ENCODE data around the gene RAB28. TPM values are rescaled to one million over a fixed set of nuclear protein-coding genes. Genes with fewer than 3 reads are reported as not detected.

The RAB28 gene
- polyA plus RNA-seq, 1 experiment, result 9.6 TPM

- H3K36me3 ChIP-seq (ENCODE audit: control insufficient read depth, insufficient read depth, low read length), result no peaks in the 10 kb centered on the region
- TF ChIP-seq, protein P1, sequence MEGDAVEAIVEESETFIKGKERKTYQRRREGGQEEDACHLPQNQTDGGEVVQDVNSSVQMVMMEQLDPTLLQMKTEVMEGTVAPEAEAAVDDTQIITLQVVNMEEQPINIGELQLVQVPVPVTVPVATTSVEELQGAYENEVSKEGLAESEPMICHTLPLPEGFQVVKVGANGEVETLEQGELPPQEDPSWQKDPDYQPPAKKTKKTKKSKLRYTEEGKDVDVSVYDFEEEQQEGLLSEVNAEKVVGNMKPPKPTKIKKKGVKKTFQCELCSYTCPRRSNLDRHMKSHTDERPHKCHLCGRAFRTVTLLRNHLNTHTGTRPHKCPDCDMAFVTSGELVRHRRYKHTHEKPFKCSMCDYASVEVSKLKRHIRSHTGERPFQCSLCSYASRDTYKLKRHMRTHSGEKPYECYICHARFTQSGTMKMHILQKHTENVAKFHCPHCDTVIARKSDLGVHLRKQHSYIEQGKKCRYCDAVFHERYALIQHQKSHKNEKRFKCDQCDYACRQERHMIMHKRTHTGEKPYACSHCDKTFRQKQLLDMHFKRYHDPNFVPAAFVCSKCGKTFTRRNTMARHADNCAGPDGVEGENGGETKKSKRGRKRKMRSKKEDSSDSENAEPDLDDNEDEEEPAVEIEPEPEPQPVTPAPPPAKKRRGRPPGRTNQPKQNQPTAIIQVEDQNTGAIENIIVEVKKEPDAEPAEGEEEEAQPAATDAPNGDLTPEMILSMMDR (IDR thresholded peaks at IDR 0.05; ENCODE audit: insufficient read depth, low read depth, low read length), result no peak
- CTCF ChIA-PET, result interaction anchor here (0.6 to 1.0 kb wide), 2 partner anchors 38 to 457 kb away, joined by 3 read pairs; no protein-coding TSS in a partner anchor
- no peak for DNase-seq (ENCODE audit: low read depth)
- H3K27me3 ChIP-seq (ENCODE audit: control insufficient read depth, insufficient read depth, low read length), result peaks cover 39% of the 10 kb centered on the region
- POLR2A ChIA-PET, result no interaction called here
- no peak overlapping the region for H3K4me3 ChIP-seq (ENCODE audit: low read depth, low read length)
These were observed 36.9 kb upstream of the RAB28 start for GRCh38 chr4:13521047-13521446.

GRCh38 chr4:13516315-13516860 lies 32.2 kb upstream of the RAB28 start:
- ChIA-PET CTCF (interaction anchor here (1.0 to 1.6 kb wide), 2 partner anchors 13 to 20 kb away, joined by 3 read pairs; no protein-coding TSS in a partner anchor), POLR2A (no interaction called here)
- Histone ChIP-seq H3K27me3 (ENCODE audit: control insufficient read depth, insufficient read depth, low read length) (peaks cover 8% of the 10 kb centered on the region), H3K4me3 (ENCODE audit: low read depth, low read length) (no peak overlapping the region), H3K36me3 (ENCODE audit: control insufficient read depth, insufficient read depth, low read length) (no peaks in the 10 kb centered on the region)
- TF ChIP-seq, protein P1 (IDR thresholded peaks at IDR 0.05; ENCODE audit: insufficient read depth, low read depth, low read length), result no peak
- no peak for DNase-seq (ENCODE audit: low read depth)

DNA sequence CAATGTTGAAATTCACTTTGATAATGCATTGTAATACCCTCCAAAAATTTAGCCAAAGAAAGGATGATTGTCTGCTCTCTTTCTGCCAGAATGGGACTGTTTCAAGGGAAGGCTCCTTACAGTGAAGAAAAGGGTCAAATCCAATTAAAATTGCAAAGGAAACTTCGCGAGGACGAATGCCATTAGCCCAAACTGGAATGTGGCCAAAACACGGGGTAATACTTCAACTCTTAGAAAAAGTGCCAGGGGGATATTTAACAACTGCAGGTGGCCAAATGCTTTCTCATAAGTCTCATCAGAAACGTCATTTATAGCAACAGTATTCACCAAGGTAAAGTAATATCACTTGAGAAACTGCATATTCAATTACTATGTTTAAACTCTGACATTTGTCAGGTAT lies 31.1 kb upstream of the RAB28 start:
- Histone ChIP-seq H3K4me3 (ENCODE audit: low read depth, low read length) (no peak overlapping the region), H3K27me3 (ENCODE audit: control insufficient read depth, insufficient read depth, low read length) (peaks cover 5% of the 10 kb centered on the region), H3K36me3 (ENCODE audit: control insufficient read depth, insufficient read depth, low read length) (no peaks in the 10 kb centered on the region)
- TF ChIP-seq, protein P1 (IDR thresholded peaks at IDR 0.05; ENCODE audit: insufficient read depth, low read depth, low read length), result no peak
- DNase-seq (ENCODE audit: low read depth), result no peak
- POLR2A ChIA-PET, result no interaction called here
- CTCF ChIA-PET, result interaction anchor here (1.6 kb wide), 1 partner anchor 19 kb away, joined by 3 read pairs; no protein-coding TSS in a partner anchor

DNA sequence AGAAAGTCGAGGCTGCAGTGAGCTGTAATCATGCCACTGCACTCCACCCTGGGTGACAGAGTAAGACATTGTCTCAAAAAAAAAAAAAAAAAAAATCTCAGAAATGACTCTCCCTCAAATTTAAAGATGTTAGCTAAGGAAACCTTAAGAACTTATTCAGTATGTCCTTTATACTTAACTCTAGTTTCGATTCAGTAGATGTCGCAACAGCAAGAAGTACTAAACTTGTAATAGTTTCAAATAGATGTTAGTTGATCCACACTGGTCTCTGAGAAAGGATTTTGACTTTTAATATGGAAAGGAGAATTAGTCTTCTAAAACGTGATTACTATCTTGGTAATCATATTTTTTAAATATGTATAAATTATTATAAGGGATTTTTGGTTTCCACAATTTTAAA lies 30.6 kb upstream of the RAB28 start:
- DNase-seq (ENCODE audit: low read depth), result no peak
- TF ChIP-seq, protein P1 (IDR thresholded peaks at IDR 0.05; ENCODE audit: insufficient read depth, low read depth, low read length), result no peak
- ChIA-PET POLR2A (no interaction called here), CTCF (interaction anchor here (1.6 kb wide), 1 partner anchor 18 kb away, joined by 3 read pairs; no protein-coding TSS in a partner anchor)
- Histone ChIP-seq H3K36me3 (ENCODE audit: control insufficient read depth, insufficient read depth, low read length) (no peaks in the 10 kb centered on the region), H3K27me3 (ENCODE audit: control insufficient read depth, insufficient read depth, low read length) (peaks cover 5% of the 10 kb centered on the region), H3K4me3 (ENCODE audit: low read depth, low read length) (no peak overlapping the region)

DNA sequence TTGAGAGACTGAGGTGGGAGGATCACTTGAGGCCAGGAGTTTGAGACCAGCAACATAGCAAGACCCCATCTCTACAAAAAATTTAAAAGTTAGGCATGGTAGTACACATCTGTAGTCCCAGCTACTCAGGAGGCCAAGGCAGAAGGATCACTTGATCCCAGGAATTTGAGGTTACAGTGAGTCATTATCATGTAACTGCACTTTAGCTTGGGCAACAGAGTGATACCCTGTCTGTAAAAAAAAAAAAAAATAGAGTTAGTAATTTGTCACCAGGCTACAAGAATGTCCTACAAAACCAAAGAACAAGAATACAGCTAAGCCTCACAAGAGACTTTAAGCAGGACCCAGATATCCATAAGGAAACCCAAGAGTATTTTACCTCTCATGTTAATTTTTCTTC lies 27.0 kb upstream of the RAB28 start:
- TF ChIP-seq, protein P1 (IDR thresholded peaks at IDR 0.05; ENCODE audit: insufficient read depth, low read depth, low read length), result no peak
- DNase-seq (ENCODE audit: low read depth), result no peak
- no peak overlapping the region for H3K4me3 ChIP-seq (ENCODE audit: low read depth, low read length)
- CTCF ChIA-PET, result no interaction called here
- POLR2A ChIA-PET, result no interaction called here
- no peaks in the 10 kb centered on the region for H3K36me3 ChIP-seq (ENCODE audit: control insufficient read depth, insufficient read depth, low read length)
- no peaks in the 10 kb centered on the region for H3K27me3 ChIP-seq (ENCODE audit: control insufficient read depth, insufficient read depth, low read length)

Data from BJ (cell line).